ENCODE measurements around the gene FGF21. TPM values are rescaled to one million over a fixed set of nuclear protein-coding genes. Genes with fewer than 3 reads are reported as not detected.

The FGF21 gene
- total RNA-seq, 1 donor from 2014 or later, result not detected

DNA sequence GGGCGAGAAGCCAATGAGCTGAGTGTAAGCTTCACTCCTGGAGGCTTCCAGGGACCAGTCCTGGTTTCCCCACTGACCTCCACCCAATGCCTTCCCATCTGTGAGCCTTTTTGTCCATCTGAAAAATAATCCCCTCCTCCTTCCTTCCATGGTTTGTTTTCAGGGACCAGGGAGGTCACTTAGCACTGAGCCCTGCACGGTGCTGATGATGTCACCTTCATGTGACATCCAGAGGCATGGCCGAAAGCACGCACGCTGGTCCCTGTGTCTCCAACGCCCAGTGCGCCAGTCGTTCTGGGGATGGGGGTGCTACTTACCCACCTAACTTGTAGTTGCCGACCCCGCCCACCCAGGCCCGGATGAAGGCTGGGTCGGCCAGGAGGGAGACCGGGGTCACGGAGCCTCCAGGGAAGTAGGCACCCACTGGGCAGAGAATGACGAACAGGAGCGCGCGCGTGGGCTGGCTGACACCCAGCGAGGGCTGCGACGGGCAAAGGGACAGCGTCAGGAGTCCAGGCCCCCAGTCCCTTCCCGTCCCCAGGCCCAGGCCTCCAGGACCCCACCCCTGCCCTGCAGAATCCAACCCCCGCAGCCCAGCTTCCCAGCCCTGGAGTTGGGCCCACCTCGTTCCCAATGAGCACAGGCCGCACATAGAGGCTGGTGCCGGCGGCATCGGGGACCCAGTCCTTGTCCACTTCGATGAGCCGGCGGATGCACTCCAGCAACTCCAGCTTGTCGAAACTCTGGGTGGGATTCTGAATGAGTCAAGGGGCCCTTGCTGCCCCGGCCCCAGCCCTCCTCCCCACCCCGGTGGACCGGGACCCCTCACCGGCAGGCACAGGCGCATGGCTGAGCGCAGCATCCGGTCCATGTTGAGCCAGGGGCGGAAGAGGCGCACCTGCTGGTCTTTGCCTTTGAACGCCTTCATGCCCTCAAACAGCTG is 44.3 kb downstream of the FGF21 start:
- Histone ChIP-seq H3K79me2 (ENCODE audit: insufficient read depth, low read length) (no peaks in the 10 kb centered on the region), H3K9me3 (ENCODE audit: insufficient read depth, low read depth, low read length) (no peaks in the 10 kb centered on the region), H3K4me1 (ENCODE audit: insufficient read depth, low read length) (peaks cover 10% of the 10 kb centered on the region), H3K4me3 (ENCODE audit: insufficient read depth, low read depth, low read length) (no peak overlapping the region), H3K36me3 (ENCODE audit: insufficient read depth, low read length) (no peaks in the 10 kb centered on the region), H3K27me3 (ENCODE audit: insufficient read depth, low read length) (no peaks in the 10 kb centered on the region), H3K4me2 (ENCODE audit: low read length) (peak overlapping the region; percentile 61), H3K9ac (ENCODE audit: low read length) (peak overlapping the region; percentile 44), H3K27ac (ENCODE audit: low read depth, low read length) (peak overlapping the region; percentile 19), H4K20me1 (ENCODE audit: insufficient read depth, low read length) (no peaks in the 10 kb centered on the region), H2AFZ (ENCODE audit: low read depth, low read length) (peak overlapping the region; percentile 54)
- no peaks in the 10 kb centered on the region for H3K27me3 Mint-ChIP-seq (ENCODE audit: low read depth, unreplicated experiment)
- FAIRE-seq, result no peak
- peaks cover 4% of the 10 kb centered on the region for H3K36me3 Mint-ChIP-seq (ENCODE audit: low read depth, unreplicated experiment)
- no peak overlapping the region for H3K27ac Mint-ChIP-seq (ENCODE audit: unreplicated experiment)
- H3K4me1 Mint-ChIP-seq (ENCODE audit: low read depth, unreplicated experiment), result no peaks in the 10 kb centered on the region
- DNase-seq (ENCODE audit: low read depth), result no peak
- no peaks in the 10 kb centered on the region for H3K9me3 Mint-ChIP-seq (ENCODE audit: unreplicated experiment)
- no peak for TF ChIP-seq EZH2 (IDR thresholded peaks at IDR 0.05; ENCODE audit: insufficient read depth, low read length)
- TF ChIP-seq, protein P1, sequence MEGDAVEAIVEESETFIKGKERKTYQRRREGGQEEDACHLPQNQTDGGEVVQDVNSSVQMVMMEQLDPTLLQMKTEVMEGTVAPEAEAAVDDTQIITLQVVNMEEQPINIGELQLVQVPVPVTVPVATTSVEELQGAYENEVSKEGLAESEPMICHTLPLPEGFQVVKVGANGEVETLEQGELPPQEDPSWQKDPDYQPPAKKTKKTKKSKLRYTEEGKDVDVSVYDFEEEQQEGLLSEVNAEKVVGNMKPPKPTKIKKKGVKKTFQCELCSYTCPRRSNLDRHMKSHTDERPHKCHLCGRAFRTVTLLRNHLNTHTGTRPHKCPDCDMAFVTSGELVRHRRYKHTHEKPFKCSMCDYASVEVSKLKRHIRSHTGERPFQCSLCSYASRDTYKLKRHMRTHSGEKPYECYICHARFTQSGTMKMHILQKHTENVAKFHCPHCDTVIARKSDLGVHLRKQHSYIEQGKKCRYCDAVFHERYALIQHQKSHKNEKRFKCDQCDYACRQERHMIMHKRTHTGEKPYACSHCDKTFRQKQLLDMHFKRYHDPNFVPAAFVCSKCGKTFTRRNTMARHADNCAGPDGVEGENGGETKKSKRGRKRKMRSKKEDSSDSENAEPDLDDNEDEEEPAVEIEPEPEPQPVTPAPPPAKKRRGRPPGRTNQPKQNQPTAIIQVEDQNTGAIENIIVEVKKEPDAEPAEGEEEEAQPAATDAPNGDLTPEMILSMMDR (IDR thresholded peaks at IDR 0.05; ENCODE audit: insufficient read depth, low read depth, low read length), result no peak
- H3K4me3 Mint-ChIP-seq (ENCODE audit: unreplicated experiment), result no peak overlapping the region

DNA sequence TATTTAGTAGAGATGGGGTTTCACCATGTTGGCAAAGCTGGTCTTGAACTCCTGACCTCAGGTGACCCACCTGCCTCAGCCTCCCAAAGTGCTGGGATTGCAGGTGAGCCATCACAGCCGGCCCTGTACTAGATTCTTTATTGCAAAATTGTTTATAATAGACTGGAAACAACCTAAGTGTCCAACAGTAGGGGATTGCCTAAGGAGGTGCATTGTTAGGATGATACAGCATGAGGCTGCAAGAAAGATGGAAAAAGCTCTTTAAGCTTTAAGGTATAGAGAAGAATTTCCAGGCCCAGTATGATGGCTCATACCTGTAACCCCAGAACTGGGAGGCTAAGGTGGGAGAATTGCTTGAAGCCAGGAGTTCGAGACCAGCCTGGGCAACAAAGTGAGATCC is 47.3 kb downstream of the FGF21 start:
- FAIRE-seq, result no peak

More for the DNA sequence above, 47.3 kb downstream of the FGF21 start:
- no peak overlapping the region for H3K9ac ChIP-seq (ENCODE audit: low read length)
- no peak for DNase-seq (ENCODE audit: low read depth)
- H3K27me3 ChIP-seq (ENCODE audit: insufficient read depth, low read length), result no peaks in the 10 kb centered on the region
- Mint-ChIP-seq H3K27ac (ENCODE audit: unreplicated experiment) (no peak overlapping the region), H3K9me3 (ENCODE audit: unreplicated experiment) (no peaks in the 10 kb centered on the region), H3K36me3 (ENCODE audit: low read depth, unreplicated experiment) (peaks cover 5% of the 10 kb centered on the region), H3K4me3 (ENCODE audit: unreplicated experiment) (no peak overlapping the region), H3K4me1 (ENCODE audit: low read depth, unreplicated experiment) (no peaks in the 10 kb centered on the region), H3K27me3 (ENCODE audit: low read depth, unreplicated experiment) (no peaks in the 10 kb centered on the region)
- peaks cover 7% of the 10 kb centered on the region for H3K4me1 ChIP-seq (ENCODE audit: insufficient read depth, low read length)
- no peaks in the 10 kb centered on the region for H3K9me3 ChIP-seq (ENCODE audit: insufficient read depth, low read depth, low read length)
- H4K20me1 ChIP-seq (ENCODE audit: insufficient read depth, low read length), result no peaks in the 10 kb centered on the region
- H3K79me2 ChIP-seq (ENCODE audit: insufficient read depth, low read length), result no peaks in the 10 kb centered on the region
- no peak overlapping the region for H3K4me3 ChIP-seq (ENCODE audit: insufficient read depth, low read depth, low read length)
- H3K27ac ChIP-seq (ENCODE audit: low read depth, low read length), result no peak overlapping the region
- TF ChIP-seq EZH2 (IDR thresholded peaks at IDR 0.05; ENCODE audit: insufficient read depth, low read length), result no peak
- TF ChIP-seq, protein P1 (IDR thresholded peaks at IDR 0.05; ENCODE audit: insufficient read depth, low read depth, low read length), result no peak
- H2AFZ ChIP-seq (ENCODE audit: low read depth, low read length), result no peak overlapping the region
- no peaks in the 10 kb centered on the region for H3K36me3 ChIP-seq (ENCODE audit: insufficient read depth, low read length)
- no peak overlapping the region for H3K4me2 ChIP-seq (ENCODE audit: low read length)

All from astrocyte (in vitro differentiated cells and primary cell).